GM23338 (cell line): ENCODE measurements around the gene SYMPK. TPM values are rescaled to one million over a fixed set of nuclear protein-coding genes. Genes with fewer than 3 reads are reported as not detected.

ENCODE experiments used
- ATAC-seq: fragments of 200-7000 bp; cut with Tn5 transposase; 3 replicates; pipeline ENCODE4 v1.9.1; 2020
- DNase-seq: peaks from one replicate; pipeline ENCODE4 v3.0.0-alpha.2; 2015; ENCODE audit warnings: low spot score
- H2AFZ ChIP-seq: fragments of 200-600 bp; sonication (generic); 2 replicates; pipeline ENCODE4 v1.8.0; 2016; ENCODE audit warnings: antibody characterized with exemption, mild to moderate bottlenecking, moderate library complexity
- H3F3A ChIP-seq: fragments of 200-600 bp; sonication (generic); replicated peaks from 2 replicates; pipeline ENCODE4 v1.8.0; 2017; ENCODE audit warnings: antibody characterized with exemption, mixed run types, low read depth
- H3K27ac ChIP-seq: fragments of 200-600 bp; sonication (generic); 2 replicates; pipeline ENCODE4 v1.6.1; 2016; ENCODE audit warnings: low read depth
- H3K27me3 ChIP-seq: fragments of 200-600 bp; sonication (generic); 2 replicates; pipeline ENCODE4 v1.8.0; 2016; ENCODE audit warnings: mild to moderate bottlenecking, mixed run types, moderate library complexity; ENCODE audit not compliant: insufficient read depth
- H3K36me3 ChIP-seq: fragments of 200-600 bp; sonication (generic); 2 replicates; pipeline ENCODE4 v1.8.0; 2016; ENCODE audit warnings: mild to moderate bottlenecking; ENCODE audit not compliant: insufficient read depth
- H3K4me1 ChIP-seq: fragments of 200-600 bp; sonication (generic); 2 replicates; pipeline ENCODE4 v1.8.0; 2016; ENCODE audit warnings: mild to moderate bottlenecking, moderate library complexity; ENCODE audit not compliant: insufficient read depth
- H3K4me2 ChIP-seq: fragments of 200-600 bp; sonication (generic); 2 replicates; pipeline ENCODE4 v1.7.1; 2017; ENCODE audit warnings: mixed run types
- H3K4me3 ChIP-seq: fragments of 200-600 bp; sonication (generic); 2 replicates; pipeline ENCODE4 v1.6.1; 2016; ENCODE audit warnings: mixed run types
- H3K79me2 ChIP-seq: fragments of 200-600 bp; sonication (generic); replicated peaks from 2 replicates; pipeline ENCODE4 v1.8.0; 2017; ENCODE audit warnings: mild to moderate bottlenecking; ENCODE audit not compliant: insufficient read depth
- H3K9me2 ChIP-seq: fragments of 200-600 bp; sonication (generic); 2 replicates; pipeline ENCODE4 v1.8.0; 2017; ENCODE audit not compliant: insufficient read depth
- H4K20me1 ChIP-seq: fragments of 200-600 bp; sonication (generic); replicated peaks from 2 replicates; pipeline ENCODE4 v1.8.0; 2017; ENCODE audit warnings: mild to moderate bottlenecking; ENCODE audit not compliant: insufficient read depth
- H3K27ac Mint-ChIP-seq: 2 replicates; pipeline ENCODE4 v1.8.0; 2020; ENCODE audit warnings: inconsistent platforms, mild to moderate bottlenecking, moderate library complexity, mixed read lengths
- H3K27me3 Mint-ChIP-seq: 3 replicates; pipeline ENCODE4 v1.8.0; 2022; ENCODE audit warnings: low read depth, mild to moderate bottlenecking, moderate library complexity, mixed read lengths, inconsistent platforms; ENCODE audit not compliant: insufficient read depth, poor library complexity
- H3K36me3 Mint-ChIP-seq: 3 replicates; pipeline ENCODE4 v1.8.0; 2021; ENCODE audit warnings: low read depth, mild to moderate bottlenecking, inconsistent platforms, moderate library complexity, mixed read lengths
- H3K4me1 Mint-ChIP-seq: 3 replicates; pipeline ENCODE4 v1.8.0; 2020; ENCODE audit warnings: mild to moderate bottlenecking, inconsistent platforms, mixed read lengths
- H3K4me3 Mint-ChIP-seq: 3 replicates; pipeline ENCODE4 v1.8.0; 2021; ENCODE audit warnings: moderate library complexity, mild to moderate bottlenecking, inconsistent platforms, mixed read lengths
- H3K9me3 Mint-ChIP-seq: 3 replicates; pipeline ENCODE4 v1.8.0; 2020; ENCODE audit warnings: moderate library complexity, mild to moderate bottlenecking, inconsistent platforms, mixed read lengths
- JUNB ChIP-seq: IDR thresholded peaks from one replicate; pipeline ENCODE4 v1.6.1; 2016; ENCODE audit warnings: antibody characterized with exemption; ENCODE audit not compliant: unreplicated experiment
- NANOG ChIP-seq: IDR thresholded peaks from 2 replicates; pipeline ENCODE4 v1.6.1; 2016; ENCODE audit warnings: antibody characterized with exemption, borderline replicate concordance
- STAT1 ChIP-seq: IDR thresholded peaks from one replicate; pipeline ENCODE4 v1.6.1; 2016; ENCODE audit warnings: antibody characterized with exemption; ENCODE audit not compliant: unreplicated experiment
- polyA plus RNA-seq: library from polyadenylated mRNA; unstranded; fragments of >200 nt; fragmentation: Nextera tagmentation; extraction: Ambion mirVana; gene quantifications from 2 replicates; pipeline ENCODE4 v1.2.1, GENCODE V29; 2016
- total RNA-seq: library from RNA; depleted of rRNA; stranded (reverse); fragments of >200 nt; shearing (Covaris generic); gene quantifications from 2 replicates; pipeline ENCODE4 v1.2.3, GENCODE V29; 2014
- TF ChIP-seq, protein P1 (sequence below), 2 experiments: fragments of 200-600 bp in 1 of 2; sonication (generic) in 1 of 2; conservative IDR thresholded peaks; 2 replicates each; pipeline versions ENCODE4 v1.5.1 to v1.6.1; 2016 to 2017; ENCODE audit warnings: antibody characterized with exemption in 2 of 2, low read depth in 2 of 2, mild to moderate bottlenecking in 2 of 2, moderate library complexity in 1 of 2
- TF ChIP-seq, protein P2 (sequence below): IDR thresholded peaks from 2 replicates; pipeline ENCODE4 v1.6.1; 2016; ENCODE audit warnings: antibody characterized with exemption

Gene SYMPK
- total and polyA plus RNA-seq, 2 experiments from 2014 or later: 36.8 to 82.1 TPM

DNA sequence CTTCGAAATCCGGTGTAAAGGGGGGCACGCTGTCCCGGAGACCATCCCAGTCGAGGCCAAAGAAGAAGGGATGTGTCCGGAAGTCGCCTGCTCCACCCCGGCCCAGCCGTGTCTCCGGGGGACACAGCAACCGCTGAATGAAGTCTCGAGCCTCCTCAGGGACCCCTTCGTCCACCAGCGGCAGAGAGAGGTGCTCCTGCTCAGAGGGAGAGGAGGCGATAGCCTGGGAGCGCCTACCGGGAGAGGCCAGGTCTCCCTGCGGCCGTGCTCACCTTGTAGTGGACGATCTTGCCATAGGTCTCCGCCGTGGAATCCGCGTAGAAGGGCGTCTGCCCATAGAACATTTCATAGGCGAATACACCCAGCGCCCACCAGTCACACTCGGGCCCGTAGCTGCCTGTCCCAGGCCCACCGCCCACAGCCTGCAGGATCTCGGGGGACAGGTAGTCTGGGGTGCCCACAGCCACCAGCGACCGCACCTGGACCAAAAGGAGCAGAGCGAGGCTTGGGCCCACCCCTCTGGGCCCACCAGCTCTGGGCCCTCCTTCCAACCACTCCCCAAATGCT is 85.5 kb downstream of the SYMPK start (continued):
- TF ChIP-seq, protein P1, sequence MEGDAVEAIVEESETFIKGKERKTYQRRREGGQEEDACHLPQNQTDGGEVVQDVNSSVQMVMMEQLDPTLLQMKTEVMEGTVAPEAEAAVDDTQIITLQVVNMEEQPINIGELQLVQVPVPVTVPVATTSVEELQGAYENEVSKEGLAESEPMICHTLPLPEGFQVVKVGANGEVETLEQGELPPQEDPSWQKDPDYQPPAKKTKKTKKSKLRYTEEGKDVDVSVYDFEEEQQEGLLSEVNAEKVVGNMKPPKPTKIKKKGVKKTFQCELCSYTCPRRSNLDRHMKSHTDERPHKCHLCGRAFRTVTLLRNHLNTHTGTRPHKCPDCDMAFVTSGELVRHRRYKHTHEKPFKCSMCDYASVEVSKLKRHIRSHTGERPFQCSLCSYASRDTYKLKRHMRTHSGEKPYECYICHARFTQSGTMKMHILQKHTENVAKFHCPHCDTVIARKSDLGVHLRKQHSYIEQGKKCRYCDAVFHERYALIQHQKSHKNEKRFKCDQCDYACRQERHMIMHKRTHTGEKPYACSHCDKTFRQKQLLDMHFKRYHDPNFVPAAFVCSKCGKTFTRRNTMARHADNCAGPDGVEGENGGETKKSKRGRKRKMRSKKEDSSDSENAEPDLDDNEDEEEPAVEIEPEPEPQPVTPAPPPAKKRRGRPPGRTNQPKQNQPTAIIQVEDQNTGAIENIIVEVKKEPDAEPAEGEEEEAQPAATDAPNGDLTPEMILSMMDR (conservative IDR thresholded peaks at IDR 0.05; ENCODE audit: low read depth in 2 of 2): no peak
- no peak for TF ChIP-seq JUNB
- TF ChIP-seq NANOG: no peak

DNA sequence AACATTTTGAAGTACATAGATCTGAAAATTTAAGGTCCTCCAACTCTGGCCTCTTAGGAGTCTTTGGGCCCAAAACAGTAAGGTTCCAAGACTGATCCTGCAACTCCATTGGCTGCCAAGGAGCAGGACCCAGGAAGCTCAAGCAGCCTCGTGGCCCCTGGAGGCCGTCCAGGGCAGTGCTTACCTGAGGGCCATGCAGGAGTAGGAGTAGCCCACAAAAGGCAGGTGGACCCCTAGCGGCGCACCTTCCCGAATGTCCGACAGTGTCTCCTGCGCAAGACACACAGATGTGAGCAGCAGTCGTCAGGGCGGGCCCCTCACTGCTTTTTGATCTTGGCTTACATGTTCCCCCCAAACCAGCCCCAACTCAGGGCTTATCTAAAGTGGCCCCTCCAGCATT is 88.2 kb downstream of the SYMPK start:
- Histone ChIP-seq H3K36me3 (0 out of 2 replicates have a peak, but pooled peaks cover 3% of the 10 kb centered on the region), H4K20me1 (peaks cover 3% of the 10 kb centered on the region; the same call in 1 of the 2 replicates)
- DNase-seq: peak; percentile 95

DNA sequence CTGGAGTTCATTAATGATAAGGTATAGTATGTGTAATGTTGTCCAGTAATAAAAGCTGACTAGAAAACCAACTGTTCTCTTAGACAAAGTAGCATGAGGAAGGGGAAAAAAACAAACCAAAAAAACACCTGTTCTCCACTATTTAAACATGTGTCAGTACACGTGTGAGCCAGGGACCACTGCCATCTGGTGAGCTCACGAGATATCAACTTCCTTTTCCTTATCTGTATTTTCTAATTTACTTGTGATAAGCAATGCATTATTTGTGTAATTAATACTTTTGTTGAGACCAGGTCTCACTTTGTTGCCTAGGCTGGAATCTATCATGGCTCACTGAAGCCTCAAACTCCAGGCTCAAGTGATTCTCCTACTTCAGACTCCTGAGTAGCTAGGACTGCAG is 89.6 kb downstream of the SYMPK start:
- H3K36me3 Mint-ChIP-seq: peaks cover 43% of the 10 kb centered on the region
- H4K20me1 ChIP-seq: peaks cover 3% of the 10 kb centered on the region; the same call in 1 of the 2 replicates
- 0 out of 2 replicates have a peak, but pooled peaks cover 3% of the 10 kb centered on the region for H3K36me3 ChIP-seq
- no peak overlapping the region for H2AFZ ChIP-seq
- peaks cover 27% of the 10 kb centered on the region for H3F3A ChIP-seq
- no peaks in the 10 kb centered on the region for H3K79me2 ChIP-seq
- peaks cover 9% of the 10 kb centered on the region; the same call in 1 of the 2 replicates for H3K4me1 ChIP-seq
- H3K27ac Mint-ChIP-seq: no peak overlapping the region
- H3K27me3 Mint-ChIP-seq: peaks cover 41% of the 10 kb centered on the region
- DNase-seq: no peak
- no peaks in the 10 kb centered on the region; the same call in 2 of the 3 replicates for H3K9me3 Mint-ChIP-seq
- H3K4me1 Mint-ChIP-seq: peaks cover 16% of the 10 kb centered on the region
- no peak overlapping the region for H3K4me3 Mint-ChIP-seq
- no peak overlapping the region for H3K4me3 ChIP-seq
- no peaks in the 10 kb centered on the region for H3K27me3 ChIP-seq
- H3K27ac ChIP-seq: no peak overlapping the region
- ATAC-seq: no peak
- H3K9me2 ChIP-seq: no peaks in the 10 kb centered on the region
- no peak overlapping the region for H3K4me2 ChIP-seq
- no peak for TF ChIP-seq STAT1

More for the DNA sequence above, 88.2 kb downstream of the SYMPK start:
- Histone ChIP-seq H3K79me2 (no peaks in the 10 kb centered on the region), H3K4me3 (no peak overlapping the region), H3K4me1 (peaks cover 13% of the 10 kb centered on the region), H3F3A (peaks cover 25% of the 10 kb centered on the region), H3K9me2 (no peaks in the 10 kb centered on the region), H3K4me2 (no peak overlapping the region), H3K27me3 (peaks cover under 1% of the 10 kb centered on the region; the same call in 1 of the 2 replicates), H3K27ac (no peak overlapping the region), H2AFZ (no peak overlapping the region)
- Mint-ChIP-seq H3K36me3 (peaks cover 51% of the 10 kb centered on the region), H3K4me1 (peaks cover 25% of the 10 kb centered on the region), H3K4me3 (no peak overlapping the region), H3K27ac (no peak overlapping the region; the same call in 1 of the 2 replicates), H3K27me3 (peaks cover 40% of the 10 kb centered on the region), H3K9me3 (no peaks in the 10 kb centered on the region; the same call in 2 of the 3 replicates)
- ATAC-seq: peak; percentile 38
- TF ChIP-seq, protein P2, sequence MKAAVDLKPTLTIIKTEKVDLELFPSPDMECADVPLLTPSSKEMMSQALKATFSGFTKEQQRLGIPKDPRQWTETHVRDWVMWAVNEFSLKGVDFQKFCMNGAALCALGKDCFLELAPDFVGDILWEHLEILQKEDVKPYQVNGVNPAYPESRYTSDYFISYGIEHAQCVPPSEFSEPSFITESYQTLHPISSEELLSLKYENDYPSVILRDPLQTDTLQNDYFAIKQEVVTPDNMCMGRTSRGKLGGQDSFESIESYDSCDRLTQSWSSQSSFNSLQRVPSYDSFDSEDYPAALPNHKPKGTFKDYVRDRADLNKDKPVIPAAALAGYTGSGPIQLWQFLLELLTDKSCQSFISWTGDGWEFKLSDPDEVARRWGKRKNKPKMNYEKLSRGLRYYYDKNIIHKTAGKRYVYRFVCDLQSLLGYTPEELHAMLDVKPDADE: no peak
- TF ChIP-seq, protein P1 (conservative IDR thresholded peaks at IDR 0.05; ENCODE audit: low read depth in 2 of 2): peak; percentile 65 to 66
